Kidney epithelial cell (primary cell): Measurements from ENCODE around the gene FASLG. TPM values are rescaled to one million over a fixed set of nuclear protein-coding genes. Genes with fewer than 3 reads are reported as not detected.
A peak's percentile ranks its signal among the peaks of the same experiment; 100 is the strongest.

ENCODE experiments used
- DNase-seq: peaks from one replicate; pipeline ENCODE4 v3.0.0-alpha.2; 2010; ENCODE audit warnings: low read depth
- H3K27me3 ChIP-seq: 2 replicates; pipeline ENCODE4 v1.6.0; 2011; ENCODE audit warnings: low read length; ENCODE audit not compliant: control insufficient read depth, insufficient read depth
- H3K36me3 ChIP-seq: 2 replicates; pipeline ENCODE4 v1.5.1; 2011; ENCODE audit warnings: low read length; ENCODE audit not compliant: control insufficient read depth, insufficient read depth
- H3K4me3 ChIP-seq: 2 replicates; pipeline ENCODE4 v1.5.1; 2011; ENCODE audit warnings: low read depth, mild to moderate bottlenecking, control low read depth, low read length
- total RNA-seq: library from RNA; depleted of rRNA; stranded (reverse); fragments of >200 nt; gene quantifications from 2 replicates; pipeline ENCODE4 v1.2.3, GENCODE V29; 2015
- TF ChIP-seq, protein P1 (sequence below): IDR thresholded peaks from 2 replicates; pipeline ENCODE4 v1.5.1; 2011; ENCODE audit warnings: mild to moderate bottlenecking, moderate library complexity, low read length, control low read depth, inconsistent platforms; ENCODE audit not compliant: insufficient read depth, poor library complexity, severe bottlenecking

The FASLG gene
- total RNA-seq, 1 donor from 2014 or later, result not detected

DNA sequence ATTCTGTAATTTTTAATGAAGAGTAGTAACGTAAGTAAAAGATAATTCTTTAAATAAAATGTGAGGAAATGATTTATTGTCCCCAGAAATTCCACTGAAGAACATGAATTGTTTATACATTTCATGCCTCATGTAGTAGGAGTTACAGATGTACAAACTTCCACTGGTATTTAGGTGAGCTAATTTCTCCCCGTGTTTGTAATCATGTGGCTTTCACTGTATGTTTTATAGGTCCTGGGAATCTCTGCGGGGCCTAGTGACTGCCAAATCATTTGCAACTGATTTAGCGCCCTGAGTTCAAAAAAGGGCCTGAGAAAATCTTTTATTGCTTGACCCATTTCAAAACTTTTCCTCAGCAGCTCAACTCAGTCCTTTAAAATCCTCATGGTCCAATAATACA, 30.5 kb upstream of the FASLG start:
- TF ChIP-seq, protein P1, sequence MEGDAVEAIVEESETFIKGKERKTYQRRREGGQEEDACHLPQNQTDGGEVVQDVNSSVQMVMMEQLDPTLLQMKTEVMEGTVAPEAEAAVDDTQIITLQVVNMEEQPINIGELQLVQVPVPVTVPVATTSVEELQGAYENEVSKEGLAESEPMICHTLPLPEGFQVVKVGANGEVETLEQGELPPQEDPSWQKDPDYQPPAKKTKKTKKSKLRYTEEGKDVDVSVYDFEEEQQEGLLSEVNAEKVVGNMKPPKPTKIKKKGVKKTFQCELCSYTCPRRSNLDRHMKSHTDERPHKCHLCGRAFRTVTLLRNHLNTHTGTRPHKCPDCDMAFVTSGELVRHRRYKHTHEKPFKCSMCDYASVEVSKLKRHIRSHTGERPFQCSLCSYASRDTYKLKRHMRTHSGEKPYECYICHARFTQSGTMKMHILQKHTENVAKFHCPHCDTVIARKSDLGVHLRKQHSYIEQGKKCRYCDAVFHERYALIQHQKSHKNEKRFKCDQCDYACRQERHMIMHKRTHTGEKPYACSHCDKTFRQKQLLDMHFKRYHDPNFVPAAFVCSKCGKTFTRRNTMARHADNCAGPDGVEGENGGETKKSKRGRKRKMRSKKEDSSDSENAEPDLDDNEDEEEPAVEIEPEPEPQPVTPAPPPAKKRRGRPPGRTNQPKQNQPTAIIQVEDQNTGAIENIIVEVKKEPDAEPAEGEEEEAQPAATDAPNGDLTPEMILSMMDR, result no peak
- no peak for DNase-seq
- Histone ChIP-seq H3K36me3 (no peaks in the 10 kb centered on the region), H3K27me3 (no peaks in the 10 kb centered on the region), H3K4me3 (no peak overlapping the region)

- Histone ChIP-seq H3K4me3 (no peak overlapping the region), H3K36me3 (no peaks in the 10 kb centered on the region), H3K27me3 (no peaks in the 10 kb centered on the region)
- TF ChIP-seq, protein P1, result no peak
- no peak for DNase-seq
Measured at GRCh38 chr1:172629170-172629569, 29.7 kb upstream of the FASLG start.

DNA sequence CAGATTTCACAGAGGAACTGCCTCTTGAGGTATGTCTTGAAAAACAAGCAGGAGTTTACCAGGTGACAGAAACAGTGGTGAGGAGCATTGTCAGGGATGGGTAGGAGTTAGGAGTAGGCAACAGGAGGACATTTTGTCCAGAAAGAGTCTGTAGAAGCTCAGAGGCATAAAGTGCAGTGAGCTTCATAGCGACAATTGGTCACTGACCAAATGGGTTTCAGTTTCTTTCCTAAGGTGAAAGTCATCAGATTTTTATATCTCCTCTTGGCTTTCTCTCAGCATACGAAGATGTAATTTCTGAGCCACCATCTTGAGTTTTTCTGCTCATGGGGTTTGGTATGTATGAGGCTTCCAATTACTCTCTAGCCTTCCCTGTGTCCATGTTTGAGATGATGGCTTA, 29.3 kb upstream of the FASLG start:
- DNase-seq, result no peak
- no peaks in the 10 kb centered on the region for H3K27me3 ChIP-seq
- no peak overlapping the region for H3K4me3 ChIP-seq
- H3K36me3 ChIP-seq, result no peaks in the 10 kb centered on the region
- TF ChIP-seq, protein P1, result no peak

- no peaks in the 10 kb centered on the region for H3K36me3 ChIP-seq
- H3K4me3 ChIP-seq, result no peak overlapping the region
- TF ChIP-seq, protein P1, result no peak
- DNase-seq, result no peak
- no peaks in the 10 kb centered on the region for H3K27me3 ChIP-seq
Measured at GRCh38 chr1:172630056-172630818, 28.7 kb upstream of the FASLG start.

GRCh38 chr1:172630868-172631267, 28.0 kb upstream of the FASLG start:
- Histone ChIP-seq H3K36me3 (no peaks in the 10 kb centered on the region), H3K4me3 (no peak overlapping the region), H3K27me3 (no peaks in the 10 kb centered on the region)
- no peak for DNase-seq
- TF ChIP-seq, protein P1, result no peak

- H3K4me3 ChIP-seq, result no peak overlapping the region
- H3K36me3 ChIP-seq, result no peaks in the 10 kb centered on the region
- peak; percentile 84 for DNase-seq
- TF ChIP-seq, protein P1, result no peak
- H3K27me3 ChIP-seq, result no peaks in the 10 kb centered on the region
Measured at GRCh38 chr1:172637522-172637921, 21.4 kb upstream of the FASLG start.
